ENCODE measurements around the gene DRD3. TPM values are rescaled to one million over a fixed set of nuclear protein-coding genes. Genes with fewer than 3 reads are reported as not detected.

Gene DRD3
- total RNA-seq, 1 experiment from 2014 or later = not detected

DNA sequence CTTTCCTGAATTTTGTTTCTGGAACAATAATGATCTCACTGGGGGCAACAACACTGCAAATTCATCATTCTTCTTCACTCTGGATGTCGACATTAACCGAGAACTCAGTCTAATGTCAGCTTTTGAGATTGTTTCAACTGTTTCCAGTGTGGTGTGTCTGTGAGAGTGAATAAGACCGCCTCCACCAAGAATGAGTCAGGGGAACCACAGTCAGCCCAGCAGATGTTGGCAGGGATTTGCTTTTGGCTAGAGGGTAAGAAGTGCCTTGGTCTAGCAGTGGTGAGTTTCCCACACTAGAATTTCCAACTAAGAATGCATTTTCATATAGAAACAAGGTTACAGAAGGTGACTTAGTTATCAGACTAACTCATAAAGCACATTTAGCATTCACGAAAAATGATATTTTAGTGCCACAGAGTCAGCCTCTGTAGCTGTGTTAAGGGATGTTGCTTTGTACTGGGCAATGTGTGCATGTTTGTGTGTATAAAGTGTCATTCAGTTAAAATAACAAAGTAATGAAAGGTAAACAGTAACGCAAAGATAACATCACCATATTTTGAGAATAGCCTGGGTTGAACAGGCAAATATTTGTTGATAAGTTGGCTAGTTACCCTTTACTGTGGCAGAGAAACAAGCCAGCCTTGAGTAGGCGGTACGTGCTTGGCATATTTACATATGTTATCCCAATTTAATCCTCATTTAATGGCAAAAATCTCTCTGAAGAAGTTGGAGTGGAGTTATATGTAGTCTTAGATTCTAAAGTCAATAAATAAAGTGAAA, 33.8 kb downstream of the DRD3 start:
- CTCF ChIA-PET = no interaction called here
- no peak for DNase-seq
- Mint-ChIP-seq H3K27me3 (ENCODE audit: insufficient read depth, unreplicated experiment) (peaks cover 16% of the 10 kb centered on the region), H3K9me3 (ENCODE audit: unreplicated experiment) (no peaks in the 10 kb centered on the region), H3K4me1 (ENCODE audit: low read depth, unreplicated experiment) (no peaks in the 10 kb centered on the region), H3K4me3 (ENCODE audit: unreplicated experiment) (no peak overlapping the region), H3K36me3 (ENCODE audit: insufficient read depth, unreplicated experiment) (no peaks in the 10 kb centered on the region), H3K27ac (ENCODE audit: unreplicated experiment) (no peak overlapping the region)
- TF ChIP-seq, protein P1, sequence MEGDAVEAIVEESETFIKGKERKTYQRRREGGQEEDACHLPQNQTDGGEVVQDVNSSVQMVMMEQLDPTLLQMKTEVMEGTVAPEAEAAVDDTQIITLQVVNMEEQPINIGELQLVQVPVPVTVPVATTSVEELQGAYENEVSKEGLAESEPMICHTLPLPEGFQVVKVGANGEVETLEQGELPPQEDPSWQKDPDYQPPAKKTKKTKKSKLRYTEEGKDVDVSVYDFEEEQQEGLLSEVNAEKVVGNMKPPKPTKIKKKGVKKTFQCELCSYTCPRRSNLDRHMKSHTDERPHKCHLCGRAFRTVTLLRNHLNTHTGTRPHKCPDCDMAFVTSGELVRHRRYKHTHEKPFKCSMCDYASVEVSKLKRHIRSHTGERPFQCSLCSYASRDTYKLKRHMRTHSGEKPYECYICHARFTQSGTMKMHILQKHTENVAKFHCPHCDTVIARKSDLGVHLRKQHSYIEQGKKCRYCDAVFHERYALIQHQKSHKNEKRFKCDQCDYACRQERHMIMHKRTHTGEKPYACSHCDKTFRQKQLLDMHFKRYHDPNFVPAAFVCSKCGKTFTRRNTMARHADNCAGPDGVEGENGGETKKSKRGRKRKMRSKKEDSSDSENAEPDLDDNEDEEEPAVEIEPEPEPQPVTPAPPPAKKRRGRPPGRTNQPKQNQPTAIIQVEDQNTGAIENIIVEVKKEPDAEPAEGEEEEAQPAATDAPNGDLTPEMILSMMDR (IDR thresholded peaks at IDR 0.05; ENCODE audit: insufficient read depth in 1 of 2, low read depth in 1 of 2, low read length in 1 of 2, severe bottlenecking in 1 of 2, unreplicated experiment in 1 of 2) = no peak
- intact Hi-C loops (cut with micrococcal nuclease; ENCODE audit: unreplicated experiment) = no loop called here
- POLR2A ChIA-PET = no interaction called here
- Histone ChIP-seq H3K27me3 (replicated peaks; ENCODE audit: control insufficient read depth, insufficient read depth, low read length) (no peaks in the 10 kb centered on the region), H3K36me3 (ENCODE audit: control insufficient read depth, insufficient read depth, low read length) (no peaks in the 10 kb centered on the region), H3K9me3 (no peaks in the 10 kb centered on the region), H3K4me1 (no peaks in the 10 kb centered on the region), H3K4me3 (ENCODE audit: low read depth, low read length) (no peak overlapping the region)
- no TSS peak for BruUV-seq (replicated peaks)

DNA sequence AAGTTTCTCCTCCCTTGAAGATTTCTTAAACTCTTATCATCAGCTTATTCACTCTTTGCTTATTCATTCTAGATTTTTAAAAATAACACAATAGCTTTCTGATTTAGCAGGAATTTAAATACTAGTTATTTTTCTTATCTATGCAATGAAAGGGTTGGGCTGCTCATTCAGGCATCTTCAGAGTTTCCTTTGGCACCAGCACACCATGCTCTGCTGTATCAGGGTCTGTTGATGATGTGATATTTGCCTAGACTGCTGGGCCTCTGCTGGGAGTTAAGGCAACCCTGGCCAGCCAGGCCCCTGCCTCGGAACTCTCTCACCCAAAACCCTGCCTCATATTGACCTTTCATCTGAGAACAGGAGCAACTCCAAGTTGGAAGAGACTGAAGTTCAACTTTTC, 35.0 kb downstream of the DRD3 start:
- no peak for DNase-seq
- ChIA-PET POLR2A (no interaction called here), CTCF (no interaction called here)
- Histone ChIP-seq H3K36me3 (ENCODE audit: control insufficient read depth, insufficient read depth, low read length) (no peaks in the 10 kb centered on the region), H3K9me3 (no peaks in the 10 kb centered on the region), H3K27me3 (replicated peaks; ENCODE audit: control insufficient read depth, insufficient read depth, low read length) (no peaks in the 10 kb centered on the region), H3K4me1 (no peaks in the 10 kb centered on the region), H3K4me3 (ENCODE audit: low read depth, low read length) (no peak overlapping the region)
- Mint-ChIP-seq H3K27ac (ENCODE audit: unreplicated experiment) (no peak overlapping the region), H3K27me3 (ENCODE audit: insufficient read depth, unreplicated experiment) (peaks cover 17% of the 10 kb centered on the region), H3K36me3 (ENCODE audit: insufficient read depth, unreplicated experiment) (no peaks in the 10 kb centered on the region), H3K4me1 (ENCODE audit: low read depth, unreplicated experiment) (no peaks in the 10 kb centered on the region), H3K4me3 (ENCODE audit: unreplicated experiment) (no peak overlapping the region), H3K9me3 (ENCODE audit: unreplicated experiment) (no peaks in the 10 kb centered on the region)
- TF ChIP-seq, protein P1 (IDR thresholded peaks at IDR 0.05; ENCODE audit: insufficient read depth in 1 of 2, low read depth in 1 of 2, low read length in 1 of 2, severe bottlenecking in 1 of 2, unreplicated experiment in 1 of 2) = no peak
- no TSS peak for BruUV-seq (replicated peaks)
- intact Hi-C loops (cut with micrococcal nuclease; ENCODE audit: unreplicated experiment) = no loop called here

DNA sequence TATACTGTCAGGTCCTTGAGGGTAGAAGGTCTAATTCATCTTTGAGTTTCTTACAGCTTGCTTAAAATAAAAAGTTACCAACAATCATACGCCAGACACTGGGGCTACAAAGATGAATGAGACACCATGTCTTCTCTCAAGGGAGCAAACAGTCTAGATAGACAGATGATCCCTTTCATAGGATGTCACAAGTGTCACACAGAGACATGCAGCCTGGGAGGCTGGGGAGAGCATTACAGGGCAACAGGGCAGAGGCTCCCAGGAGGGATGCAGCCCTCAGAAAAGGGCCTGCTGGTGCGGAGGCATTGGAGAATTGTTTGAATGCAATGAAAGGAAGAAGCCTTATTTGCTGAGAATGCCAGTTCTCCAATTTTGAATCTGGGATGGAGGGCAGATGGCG, 39.0 kb downstream of the DRD3 start:
- TF ChIP-seq, protein P1 (IDR thresholded peaks at IDR 0.05; ENCODE audit: insufficient read depth in 1 of 2, low read depth in 1 of 2, low read length in 1 of 2, severe bottlenecking in 1 of 2, unreplicated experiment in 1 of 2) = no peak
- no TSS peak for BruUV-seq (replicated peaks)
- Histone ChIP-seq H3K4me1 (no peaks in the 10 kb centered on the region), H3K4me3 (ENCODE audit: low read depth, low read length) (no peak overlapping the region), H3K27me3 (replicated peaks; ENCODE audit: control insufficient read depth, insufficient read depth, low read length) (no peaks in the 10 kb centered on the region), H3K36me3 (ENCODE audit: control insufficient read depth, insufficient read depth, low read length) (no peaks in the 10 kb centered on the region), H3K9me3 (no peaks in the 10 kb centered on the region)
- H3K27me3 Mint-ChIP-seq (ENCODE audit: insufficient read depth, unreplicated experiment) = peaks cover 13% of the 10 kb centered on the region
- H3K27ac Mint-ChIP-seq (ENCODE audit: unreplicated experiment) = no peak overlapping the region
- no peak for DNase-seq
- no peaks in the 10 kb centered on the region for H3K4me1 Mint-ChIP-seq (ENCODE audit: low read depth, unreplicated experiment)
- no peaks in the 10 kb centered on the region for H3K36me3 Mint-ChIP-seq (ENCODE audit: insufficient read depth, unreplicated experiment)
- no peaks in the 10 kb centered on the region for H3K9me3 Mint-ChIP-seq (ENCODE audit: unreplicated experiment)
- no peak overlapping the region for H3K4me3 Mint-ChIP-seq (ENCODE audit: unreplicated experiment)
- ChIA-PET POLR2A (no interaction called here), CTCF (no interaction called here)
- intact Hi-C loops (cut with micrococcal nuclease; ENCODE audit: unreplicated experiment) = no loop called here
